OCI-LY1 (cell line): Measurements from ENCODE around the gene SIK3.

Source experiments
- CTCF ChIP-seq: fragments of 200-600 bp; sonication (generic), shearing (Covaris generic); IDR thresholded peaks from 2 replicates; pipeline ENCODE4 v1.5.1; 2017; ENCODE audit warnings: mild to moderate bottlenecking, antibody characterized with exemption, low read length, moderate library complexity, mixed read lengths
- EZH2 ChIP-seq: fragments of 200-600 bp; sonication (generic), shearing (Covaris generic); IDR thresholded peaks from 2 replicates; pipeline ENCODE4 v1.8.0; 2017; ENCODE audit warnings: borderline replicate concordance, mixed run types, mild to moderate bottlenecking, antibody characterized with exemption, low read length, moderate library complexity, mixed read lengths

GRCh38 chr11:117081908-117082307, 16.3 kb downstream of the SIK3 start:
- TF ChIP-seq CTCF (no peak), EZH2 (no peak)
